T-helper 2 cell treated with Interferon-gamma antibody and Interleukin-4, amounts not matched to agents 5 μg/mL and 100 μg/mL, for 36 hours (primary cell): Measurements from ENCODE around the gene TSEN54.

Experiments
- DNase-seq: peaks from one replicate; pipeline ENCODE4 v3.0.0; 2021; ENCODE audit warnings: low spot score
- H3K27ac Mint-ChIP-seq: one replicate; pipeline ENCODE4 v1.8.0; 2021; ENCODE audit warnings: mild to moderate bottlenecking, mixed read lengths
- H3K27me3 Mint-ChIP-seq: one replicate; pipeline ENCODE4 v1.8.0; 2021; ENCODE audit warnings: low read depth, mixed read lengths
- H3K36me3 Mint-ChIP-seq: one replicate; pipeline ENCODE4 v1.8.0; 2021; ENCODE audit warnings: low read depth, mixed read lengths
- H3K4me1 Mint-ChIP-seq: one replicate; pipeline ENCODE4 v1.8.0; 2021; ENCODE audit warnings: low read depth, mixed read lengths
- H3K4me3 Mint-ChIP-seq: one replicate; pipeline ENCODE4 v1.8.0; 2022; ENCODE audit warnings: mild to moderate bottlenecking, moderate library complexity, mixed read lengths
- H3K9me3 Mint-ChIP-seq: one replicate; pipeline ENCODE4 v1.8.0; 2021; ENCODE audit warnings: mixed read lengths

The TSEN54 gene

DNA sequence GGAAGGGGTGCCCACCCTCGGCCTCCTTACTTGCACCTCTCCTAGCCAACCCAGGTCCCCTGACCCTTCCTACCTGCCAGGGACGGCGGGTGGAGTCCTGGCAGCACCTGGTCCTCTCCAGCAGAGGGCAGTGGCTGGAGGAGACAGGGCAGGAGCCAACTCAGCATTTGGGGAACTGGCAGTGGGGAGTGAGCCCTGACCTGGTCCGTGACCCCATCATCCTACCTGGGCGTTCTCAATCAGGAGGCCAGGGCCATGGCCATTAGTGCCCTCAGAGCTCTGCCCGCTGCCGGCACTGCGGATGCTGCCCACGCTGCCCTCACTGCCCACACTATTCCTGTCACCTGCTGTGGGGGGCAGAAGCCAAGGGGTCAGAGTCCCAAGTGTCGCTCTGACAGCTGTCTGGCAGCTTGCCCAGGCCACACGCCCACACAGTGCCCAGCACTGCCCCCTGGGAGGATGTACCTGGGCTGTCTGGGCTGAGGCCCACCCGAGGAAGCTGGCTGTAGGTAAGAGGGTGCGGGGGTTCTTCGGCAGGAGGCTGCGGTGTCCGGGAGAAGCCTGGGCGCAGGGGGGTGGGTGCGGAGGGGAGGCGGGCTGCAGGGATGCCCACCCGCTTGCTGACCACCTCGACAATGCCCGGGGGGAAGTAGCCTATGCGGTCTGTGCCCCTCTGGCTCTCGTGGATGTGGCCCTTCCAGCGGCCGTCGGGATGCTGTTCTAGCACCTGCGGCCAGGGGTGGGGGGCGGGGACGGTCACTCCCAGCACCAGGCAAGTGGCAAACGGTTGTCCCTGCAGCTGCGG, 11.8 kb upstream of the TSEN54 start:
- no peak overlapping the region for H3K27ac Mint-ChIP-seq
- no peaks in the 10 kb centered on the region for H3K9me3 Mint-ChIP-seq
- DNase-seq = no peak
- H3K4me3 Mint-ChIP-seq = no peak overlapping the region
- H3K36me3 Mint-ChIP-seq = no peaks in the 10 kb centered on the region
- no peaks in the 10 kb centered on the region for H3K4me1 Mint-ChIP-seq
- peaks cover 1% of the 10 kb centered on the region for H3K27me3 Mint-ChIP-seq

DNA sequence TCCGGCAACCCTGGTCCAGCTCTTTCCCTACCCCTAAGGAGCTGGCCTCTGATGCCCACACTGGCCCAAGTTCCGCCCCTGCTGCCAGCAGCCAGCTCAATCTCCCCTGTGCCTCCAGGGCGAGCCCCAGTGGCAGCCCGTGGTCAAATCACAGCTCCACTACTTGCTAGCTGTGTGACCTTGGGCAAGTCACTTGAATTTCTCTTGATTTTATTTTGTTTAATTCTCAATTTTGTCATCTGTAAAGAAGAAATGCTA, 11.2 kb upstream of the TSEN54 start:
- no peaks in the 10 kb centered on the region for H3K9me3 Mint-ChIP-seq
- no peaks in the 10 kb centered on the region for H3K36me3 Mint-ChIP-seq
- H3K4me3 Mint-ChIP-seq = no peak overlapping the region
- H3K4me1 Mint-ChIP-seq = no peaks in the 10 kb centered on the region
- H3K27me3 Mint-ChIP-seq = peaks cover 3% of the 10 kb centered on the region
- H3K27ac Mint-ChIP-seq = no peak overlapping the region
- DNase-seq = no peak

DNA sequence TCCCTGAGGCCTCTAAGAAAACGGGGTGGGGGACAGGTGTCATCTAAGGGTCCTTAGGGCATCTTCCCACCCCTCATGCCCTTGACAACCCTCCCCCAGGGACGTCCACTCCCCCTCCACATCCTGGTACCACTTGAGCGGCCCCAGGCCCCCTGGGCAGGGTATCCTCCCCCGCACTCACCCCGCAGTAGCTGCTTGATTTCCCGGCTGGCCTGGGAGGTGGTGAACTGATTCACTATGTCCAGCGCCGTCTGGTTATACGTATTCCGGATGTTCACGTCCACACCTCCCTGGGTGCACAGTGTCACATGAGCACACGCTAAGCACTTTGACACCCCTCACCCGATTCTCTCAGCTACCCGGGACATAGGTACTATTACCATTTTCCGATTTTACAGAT, 10.7 kb upstream of the TSEN54 start:
- no peaks in the 10 kb centered on the region for H3K4me1 Mint-ChIP-seq
- H3K36me3 Mint-ChIP-seq = no peaks in the 10 kb centered on the region
- DNase-seq = no peak
- H3K27ac Mint-ChIP-seq = no peak overlapping the region
- peaks cover 3% of the 10 kb centered on the region for H3K27me3 Mint-ChIP-seq
- H3K9me3 Mint-ChIP-seq = no peaks in the 10 kb centered on the region
- H3K4me3 Mint-ChIP-seq = no peak overlapping the region

DNA sequence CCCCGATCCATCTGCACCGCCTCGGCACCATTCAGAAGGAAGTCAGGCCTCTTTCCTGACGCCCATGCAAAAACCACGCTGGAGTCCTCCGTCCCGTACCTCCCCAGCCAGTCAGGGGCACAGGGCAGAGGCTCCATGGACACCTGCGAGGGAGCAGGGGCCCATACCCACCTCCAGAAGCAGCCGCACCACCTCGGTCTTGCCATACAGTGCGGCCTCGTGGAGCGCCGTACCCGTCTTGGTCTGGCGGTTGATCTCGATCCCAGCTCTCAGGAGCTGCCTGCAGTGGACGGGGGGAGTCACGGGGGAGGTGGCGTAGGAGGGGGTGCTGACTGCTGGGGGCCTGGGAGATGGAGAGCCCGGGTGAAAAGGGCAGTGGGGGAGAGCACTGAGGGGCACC, 10.2 kb upstream of the TSEN54 start:
- Mint-ChIP-seq H3K27me3 (peaks cover 3% of the 10 kb centered on the region), H3K4me1 (no peaks in the 10 kb centered on the region), H3K27ac (no peak overlapping the region), H3K4me3 (no peak overlapping the region), H3K9me3 (no peaks in the 10 kb centered on the region), H3K36me3 (no peaks in the 10 kb centered on the region)
- DNase-seq = no peak

DNA sequence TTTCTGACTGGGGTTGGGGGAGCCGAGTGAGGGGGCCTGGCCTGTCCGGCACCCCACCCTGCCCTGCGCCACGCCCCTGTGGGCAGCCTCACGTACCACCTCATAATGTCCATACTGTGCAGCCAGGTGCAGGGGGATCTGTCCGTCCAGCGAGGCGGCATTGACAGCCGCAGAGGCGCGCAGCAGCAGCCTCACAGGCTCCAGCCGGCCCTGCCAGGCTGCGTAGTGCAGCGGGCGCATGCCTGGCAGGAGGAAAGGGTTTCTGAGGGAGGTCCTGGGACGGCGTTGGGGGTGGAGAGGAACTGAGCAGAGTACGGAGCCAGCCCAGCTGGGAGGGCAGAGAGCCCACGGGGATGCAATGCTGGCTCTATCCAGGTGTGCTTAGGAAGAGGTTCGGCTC, 9.4 kb upstream of the TSEN54 start:
- no peaks in the 10 kb centered on the region for H3K9me3 Mint-ChIP-seq
- H3K4me3 Mint-ChIP-seq = no peak overlapping the region
- no peak overlapping the region for H3K27ac Mint-ChIP-seq

DNA sequence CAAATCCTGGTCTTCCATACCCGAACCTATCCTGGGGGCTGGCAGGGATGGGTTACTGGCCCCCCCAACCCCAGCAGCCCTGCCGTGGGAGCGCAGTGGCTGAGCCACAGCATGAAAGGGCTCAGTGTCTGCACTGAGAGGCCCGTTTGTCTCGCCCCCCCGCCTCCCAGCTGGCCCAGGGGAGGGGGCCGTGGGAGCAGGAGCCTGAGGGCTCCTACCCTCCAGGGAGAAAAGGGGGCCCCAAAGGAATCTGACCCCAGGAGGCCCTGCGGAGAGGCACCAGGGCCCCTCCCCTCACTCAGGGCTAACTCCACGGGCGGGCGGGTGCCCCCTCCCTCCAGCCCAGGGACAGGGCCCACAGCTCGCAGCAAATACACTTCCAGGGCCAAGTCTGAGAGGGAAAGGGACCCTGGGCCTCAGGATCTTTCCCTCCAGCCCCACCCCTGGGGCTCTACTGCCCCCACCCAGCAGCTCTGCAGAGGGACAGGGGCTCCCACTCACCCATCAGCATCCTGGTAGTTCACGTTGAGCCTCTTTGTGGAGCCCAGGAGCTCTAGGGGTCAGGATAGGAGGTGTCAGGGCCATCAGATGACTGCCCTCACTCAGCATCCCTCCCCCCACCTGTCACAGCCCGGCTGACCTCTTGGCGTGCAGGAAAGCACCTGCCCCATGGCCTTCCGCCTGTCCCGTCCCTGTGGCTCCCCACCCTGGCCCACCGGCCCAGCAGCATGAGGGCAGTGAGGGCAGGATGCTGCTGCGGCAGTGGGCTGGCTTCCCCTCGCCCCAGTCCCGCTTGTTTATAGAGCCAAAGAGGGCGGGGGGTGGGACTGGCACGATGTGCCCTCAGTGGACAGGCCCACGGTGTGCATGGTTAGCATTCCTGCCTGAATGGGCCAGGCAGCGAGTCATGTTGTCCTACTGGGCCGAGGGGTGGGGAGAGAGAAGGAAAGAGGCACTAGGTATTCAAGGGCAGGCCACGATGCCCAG, 8.3 kb upstream of the TSEN54 start:
- no peak overlapping the region for H3K4me3 Mint-ChIP-seq
- H3K27me3 Mint-ChIP-seq = peaks cover 3% of the 10 kb centered on the region
- H3K36me3 Mint-ChIP-seq = no peaks in the 10 kb centered on the region
- no peak for DNase-seq
- H3K27ac Mint-ChIP-seq = no peak overlapping the region
- H3K4me1 Mint-ChIP-seq = no peaks in the 10 kb centered on the region
- no peaks in the 10 kb centered on the region for H3K9me3 Mint-ChIP-seq

More for the DNA sequence above, 9.4 kb upstream of the TSEN54 start:
- Mint-ChIP-seq H3K27me3 (peaks cover 3% of the 10 kb centered on the region), H3K36me3 (no peaks in the 10 kb centered on the region), H3K4me1 (no peaks in the 10 kb centered on the region)
- no peak for DNase-seq

DNA sequence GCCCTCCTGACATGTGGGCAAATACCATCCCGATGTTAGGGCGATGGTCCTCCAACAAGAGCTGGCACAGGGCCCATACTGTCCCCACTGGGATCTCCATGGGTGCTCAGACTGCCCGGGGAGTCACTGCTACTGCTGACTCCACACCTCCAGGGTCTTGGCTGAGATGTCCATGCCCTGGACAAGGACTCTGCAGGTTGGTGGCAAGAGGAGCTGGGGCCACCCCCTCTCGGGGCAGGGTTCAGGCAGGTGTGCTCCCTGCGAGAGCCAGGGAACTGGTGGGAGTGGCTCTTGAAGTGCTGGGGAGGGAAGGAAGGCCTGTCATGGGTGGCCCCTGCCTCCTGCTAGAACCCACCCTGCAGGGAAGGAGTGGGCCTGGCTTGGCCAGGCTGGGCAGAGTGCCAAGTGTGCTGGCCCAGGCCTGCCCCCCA, 7.4 kb upstream of the TSEN54 start:
- no peaks in the 10 kb centered on the region for H3K9me3 Mint-ChIP-seq
- H3K4me1 Mint-ChIP-seq = no peaks in the 10 kb centered on the region
- H3K4me3 Mint-ChIP-seq = no peak overlapping the region
- H3K27ac Mint-ChIP-seq = no peak overlapping the region
- H3K36me3 Mint-ChIP-seq = no peaks in the 10 kb centered on the region
- H3K27me3 Mint-ChIP-seq = peaks cover 7% of the 10 kb centered on the region
- DNase-seq = no peak

DNA sequence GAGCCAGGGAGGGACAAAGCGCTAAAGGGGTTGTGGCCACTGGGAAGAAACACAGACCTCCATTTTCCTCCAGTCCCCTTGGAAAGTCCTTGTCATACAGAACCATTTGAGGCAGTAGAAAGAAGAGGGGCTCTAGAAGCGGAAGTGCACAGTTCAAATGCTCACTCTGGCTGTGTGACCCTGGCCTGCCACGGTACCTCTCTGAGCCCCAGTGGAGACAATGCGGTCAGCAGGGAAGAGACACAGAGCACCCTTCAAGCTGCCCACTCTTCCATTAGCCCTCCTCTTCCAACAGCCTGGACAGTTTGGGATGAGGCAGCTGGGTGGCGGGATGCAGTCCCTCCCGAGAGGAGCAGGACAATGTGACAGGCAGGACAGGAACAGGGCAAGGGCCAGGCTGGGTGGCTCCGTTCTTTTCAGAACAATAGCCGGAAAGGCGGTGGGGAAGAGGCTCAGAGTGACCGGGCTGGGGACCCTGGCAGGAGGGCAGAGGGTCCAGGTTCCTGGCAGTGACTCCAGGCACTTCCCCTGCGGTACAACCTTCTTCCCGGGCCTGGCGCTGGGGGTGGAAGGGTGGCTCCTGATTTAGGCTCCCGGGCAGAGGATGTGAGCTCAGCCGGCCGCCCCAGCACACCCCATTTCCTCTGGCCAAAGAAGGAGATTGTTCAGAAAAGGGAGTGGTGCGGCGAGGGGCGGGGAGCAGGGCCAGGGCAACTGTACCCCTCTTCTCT, 6.6 kb upstream of the TSEN54 start:
- Mint-ChIP-seq H3K4me1 (no peaks in the 10 kb centered on the region), H3K36me3 (no peaks in the 10 kb centered on the region), H3K4me3 (no peak overlapping the region), H3K9me3 (no peaks in the 10 kb centered on the region), H3K27ac (no peak overlapping the region), H3K27me3 (peaks cover 11% of the 10 kb centered on the region)
- no peak for DNase-seq

DNA sequence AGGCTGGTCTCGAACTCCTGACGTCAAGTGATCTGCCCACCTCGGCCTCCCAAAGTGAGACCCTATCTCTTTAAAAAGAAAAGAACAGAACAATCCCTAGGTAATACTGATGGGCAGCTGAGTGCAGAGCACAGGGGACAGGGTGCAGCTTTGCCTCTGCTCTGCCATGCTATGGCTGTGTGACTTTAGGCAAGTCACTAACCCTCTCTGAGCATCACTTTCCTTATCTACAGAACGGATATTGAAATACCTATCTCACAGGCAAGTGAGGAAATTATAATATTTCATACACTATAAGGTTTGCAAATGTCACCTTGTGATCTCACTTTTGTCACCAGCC, 5.1 kb upstream of the TSEN54 start:
- no peaks in the 10 kb centered on the region for H3K4me1 Mint-ChIP-seq
- H3K27ac Mint-ChIP-seq = no peak overlapping the region
- H3K9me3 Mint-ChIP-seq = no peaks in the 10 kb centered on the region
- no peak for DNase-seq
- H3K27me3 Mint-ChIP-seq = peaks cover 11% of the 10 kb centered on the region
- H3K4me3 Mint-ChIP-seq = no peak overlapping the region
- H3K36me3 Mint-ChIP-seq = no peaks in the 10 kb centered on the region

DNA sequence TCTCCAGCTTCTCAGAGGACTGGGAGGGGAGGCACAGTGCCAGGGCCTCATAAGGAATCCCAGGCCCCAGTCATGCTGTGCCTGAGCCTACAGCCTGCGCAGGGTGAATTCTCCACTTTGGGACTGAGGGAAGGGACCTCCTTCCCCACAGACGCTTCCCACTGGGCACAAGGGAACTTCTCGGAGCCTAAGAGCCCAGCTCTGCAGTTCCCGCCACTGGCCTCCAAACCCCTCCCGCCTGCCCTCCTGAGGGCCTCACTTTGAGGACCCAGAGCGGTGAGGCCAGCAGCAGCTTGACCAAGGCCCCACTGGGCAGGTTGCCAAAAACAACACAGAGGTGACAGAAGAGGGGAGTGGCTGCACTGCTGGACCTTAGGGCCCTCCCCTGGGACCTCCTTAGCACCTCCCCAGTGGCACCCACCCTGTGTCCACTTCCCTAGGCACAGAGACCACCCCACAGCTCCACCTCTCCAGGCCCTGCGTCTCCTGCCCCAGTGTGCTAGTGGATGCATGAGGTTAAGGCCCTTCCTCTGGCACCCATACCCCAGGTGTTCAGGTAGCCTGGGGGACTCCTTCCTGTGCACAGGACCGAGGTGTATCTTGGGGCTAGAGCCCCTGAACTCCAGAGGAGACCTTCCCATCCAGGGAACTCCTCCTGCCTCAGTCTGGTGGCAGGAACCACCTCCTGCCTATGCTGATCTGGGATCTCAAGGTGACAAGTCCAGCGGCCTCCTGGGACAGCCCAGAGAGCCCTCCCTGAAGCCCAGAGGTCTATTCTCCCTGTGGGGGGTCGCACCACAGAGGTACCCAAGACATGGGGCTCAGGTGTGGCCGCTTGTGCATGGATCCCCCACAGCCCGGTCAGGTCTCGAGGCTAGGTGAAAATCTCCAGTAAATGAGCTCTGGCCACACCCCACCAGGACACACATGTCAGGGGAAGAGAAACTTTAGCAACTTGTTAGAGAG, 4.4 kb upstream of the TSEN54 start:
- no peaks in the 10 kb centered on the region for H3K36me3 Mint-ChIP-seq
- H3K9me3 Mint-ChIP-seq = no peaks in the 10 kb centered on the region
- H3K27ac Mint-ChIP-seq = no peak overlapping the region
- H3K4me3 Mint-ChIP-seq = no peak overlapping the region
- H3K27me3 Mint-ChIP-seq = peaks cover 11% of the 10 kb centered on the region
- no peak for DNase-seq
- H3K4me1 Mint-ChIP-seq = no peaks in the 10 kb centered on the region

DNA sequence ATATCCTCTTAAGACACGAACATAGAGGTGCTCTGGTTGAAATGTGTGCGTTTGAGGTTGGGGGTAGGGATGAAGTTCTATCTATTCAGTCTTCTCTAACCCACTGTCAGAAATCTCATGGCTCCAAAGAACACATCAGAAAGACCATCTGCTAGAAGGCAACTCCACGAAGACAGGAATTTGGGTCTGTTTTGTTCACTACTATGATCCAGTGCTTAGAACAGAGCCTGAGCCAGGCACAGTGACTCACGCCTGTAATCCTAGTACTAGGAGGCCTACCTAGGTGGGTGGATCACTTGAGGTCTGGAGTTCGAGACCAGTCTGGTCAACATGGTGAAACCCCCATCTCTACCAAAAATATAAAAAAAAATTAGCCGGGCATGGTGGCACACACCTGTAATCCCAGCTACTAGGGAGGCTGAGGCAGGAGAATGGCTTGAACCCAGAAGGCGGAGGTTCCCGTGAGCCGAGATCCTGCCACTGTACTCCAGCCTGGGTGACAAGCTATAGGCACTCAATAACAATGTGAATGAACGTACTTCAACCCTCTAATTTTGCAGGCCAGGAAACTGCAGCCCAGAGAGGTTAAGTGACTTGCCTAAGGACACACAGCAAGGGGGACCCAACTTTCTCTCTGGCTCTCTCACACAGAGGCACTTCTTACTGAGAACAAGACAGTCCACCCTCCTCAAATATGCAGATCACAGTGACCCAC, 3.2 kb upstream of the TSEN54 start:
- Mint-ChIP-seq H3K36me3 (peaks cover 1% of the 10 kb centered on the region), H3K4me1 (peaks cover 10% of the 10 kb centered on the region), H3K4me3 (peak overlapping the region; percentile 51), H3K9me3 (no peaks in the 10 kb centered on the region), H3K27ac (no peak overlapping the region), H3K27me3 (peaks cover 11% of the 10 kb centered on the region)
- no peak for DNase-seq

DNA sequence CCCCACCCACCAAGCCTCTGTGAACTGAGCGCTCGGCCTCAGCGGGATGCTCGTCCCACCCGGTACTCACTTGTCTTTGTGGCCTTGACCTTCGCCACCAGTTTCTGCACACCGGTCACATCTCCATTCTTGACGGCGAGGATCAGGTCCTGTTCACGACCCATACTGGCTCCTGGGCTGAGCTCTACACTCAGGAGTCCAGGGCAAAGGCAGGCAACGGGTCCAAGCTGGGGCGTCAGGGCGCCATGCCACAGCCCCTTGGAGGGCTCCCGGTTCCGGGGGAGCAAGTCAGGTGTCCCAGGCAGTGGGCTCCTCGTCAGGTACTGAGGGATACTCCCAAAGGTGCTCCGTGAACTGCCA, 2.7 kb upstream of the TSEN54 start:
- no peaks in the 10 kb centered on the region for H3K9me3 Mint-ChIP-seq
- peaks cover 16% of the 10 kb centered on the region for H3K4me1 Mint-ChIP-seq
- peaks cover 11% of the 10 kb centered on the region for H3K27me3 Mint-ChIP-seq
- peak overlapping the region; percentile 51 for H3K4me3 Mint-ChIP-seq
- no peak for DNase-seq
- peaks cover 7% of the 10 kb centered on the region for H3K36me3 Mint-ChIP-seq
- H3K27ac Mint-ChIP-seq = no peak overlapping the region
